ENCODE measurements around the gene TESMIN.

TESMIN gene

DNA sequence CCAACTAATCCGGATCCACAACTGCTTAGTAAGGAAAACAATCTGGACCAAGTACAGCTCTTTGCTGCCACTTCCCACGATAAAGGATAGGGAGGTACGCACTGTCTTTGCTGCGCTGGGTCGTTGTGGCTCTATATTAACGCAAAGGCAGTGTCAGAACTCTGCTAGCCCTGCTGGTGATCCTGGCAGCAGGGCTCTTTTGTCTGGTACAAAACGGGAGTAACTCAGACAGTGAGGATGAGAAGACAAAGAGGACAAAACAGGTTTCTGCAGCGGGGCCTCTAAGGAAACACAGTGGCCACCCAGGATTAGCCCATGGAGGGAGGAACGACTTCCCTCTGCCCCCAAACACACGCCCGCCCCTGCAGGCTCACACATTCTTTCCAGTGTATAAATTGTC is 40.9 kb downstream of the TESMIN start:
- TF ChIP-seq, protein P1, sequence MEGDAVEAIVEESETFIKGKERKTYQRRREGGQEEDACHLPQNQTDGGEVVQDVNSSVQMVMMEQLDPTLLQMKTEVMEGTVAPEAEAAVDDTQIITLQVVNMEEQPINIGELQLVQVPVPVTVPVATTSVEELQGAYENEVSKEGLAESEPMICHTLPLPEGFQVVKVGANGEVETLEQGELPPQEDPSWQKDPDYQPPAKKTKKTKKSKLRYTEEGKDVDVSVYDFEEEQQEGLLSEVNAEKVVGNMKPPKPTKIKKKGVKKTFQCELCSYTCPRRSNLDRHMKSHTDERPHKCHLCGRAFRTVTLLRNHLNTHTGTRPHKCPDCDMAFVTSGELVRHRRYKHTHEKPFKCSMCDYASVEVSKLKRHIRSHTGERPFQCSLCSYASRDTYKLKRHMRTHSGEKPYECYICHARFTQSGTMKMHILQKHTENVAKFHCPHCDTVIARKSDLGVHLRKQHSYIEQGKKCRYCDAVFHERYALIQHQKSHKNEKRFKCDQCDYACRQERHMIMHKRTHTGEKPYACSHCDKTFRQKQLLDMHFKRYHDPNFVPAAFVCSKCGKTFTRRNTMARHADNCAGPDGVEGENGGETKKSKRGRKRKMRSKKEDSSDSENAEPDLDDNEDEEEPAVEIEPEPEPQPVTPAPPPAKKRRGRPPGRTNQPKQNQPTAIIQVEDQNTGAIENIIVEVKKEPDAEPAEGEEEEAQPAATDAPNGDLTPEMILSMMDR (IDR thresholded peaks at IDR 0.05; ENCODE audit: insufficient read depth, low read length, poor library complexity, severe bottlenecking), result no peak
- DNase-seq (ENCODE audit: extremely low read depth, insufficient read length), result no peak
- Histone ChIP-seq H3K4me3 (replicated peaks; ENCODE audit: low read depth, low read length) (no peak overlapping the region), H3K36me3 (ENCODE audit: control insufficient read depth, insufficient read depth, low read length) (no peaks in the 10 kb centered on the region), H3K27me3 (replicated peaks; ENCODE audit: control insufficient read depth, insufficient read depth, low read length) (no peaks in the 10 kb centered on the region; the same call in 1 of the 2 replicates)

DNA sequence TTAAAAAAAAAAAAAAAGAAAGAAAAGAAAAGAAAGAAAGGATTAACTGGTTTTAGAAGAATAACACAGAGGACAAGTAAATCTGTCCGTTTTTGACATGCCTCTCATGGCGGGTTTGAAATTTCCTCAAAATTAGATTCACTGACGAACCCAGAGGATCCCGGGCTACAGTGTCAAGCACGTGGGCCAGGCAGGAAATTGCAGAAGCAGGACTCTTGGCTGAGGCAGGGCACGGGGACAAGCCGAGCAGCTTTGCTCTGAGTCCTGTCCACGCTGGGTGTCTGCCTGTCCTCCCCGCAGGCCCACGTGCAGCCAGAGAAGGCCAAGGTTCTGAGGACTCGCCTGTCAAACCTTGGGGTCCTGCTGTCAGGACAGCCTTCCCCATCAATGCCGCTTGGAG is 42.3 kb downstream of the TESMIN start:
- Histone ChIP-seq H3K4me3 (replicated peaks; ENCODE audit: low read depth, low read length) (no peak overlapping the region), H3K36me3 (ENCODE audit: control insufficient read depth, insufficient read depth, low read length) (no peaks in the 10 kb centered on the region), H3K27me3 (replicated peaks; ENCODE audit: control insufficient read depth, insufficient read depth, low read length) (no peaks in the 10 kb centered on the region; the same call in 1 of the 2 replicates)
- DNase-seq (ENCODE audit: extremely low read depth, insufficient read length), result no peak
- TF ChIP-seq, protein P1 (IDR thresholded peaks at IDR 0.05; ENCODE audit: insufficient read depth, low read length, poor library complexity, severe bottlenecking), result no peak

DNA sequence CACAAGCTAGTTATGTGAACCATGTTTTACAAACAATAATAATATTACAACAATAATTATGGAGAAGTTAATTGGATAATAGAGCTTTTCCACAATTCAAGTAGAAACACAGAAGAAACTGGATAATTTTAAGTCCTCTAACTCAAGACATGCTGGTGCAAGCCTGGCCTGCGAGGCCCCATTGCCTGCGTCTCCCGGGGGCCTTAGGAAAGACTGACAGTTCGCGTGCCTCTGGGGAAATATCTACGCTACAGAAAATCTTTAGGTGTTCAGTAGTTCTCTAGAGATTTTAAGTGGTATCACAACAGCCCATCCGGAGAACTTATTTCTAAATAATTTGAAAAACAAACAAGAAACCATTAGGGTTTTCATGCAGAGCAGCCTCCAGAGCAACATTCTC is 43.8 kb downstream of the TESMIN start:
- TF ChIP-seq, protein P1 (IDR thresholded peaks at IDR 0.05; ENCODE audit: insufficient read depth, low read length, poor library complexity, severe bottlenecking), result no peak
- Histone ChIP-seq H3K27me3 (replicated peaks; ENCODE audit: control insufficient read depth, insufficient read depth, low read length) (no peaks in the 10 kb centered on the region; the same call in 1 of the 2 replicates), H3K36me3 (ENCODE audit: control insufficient read depth, insufficient read depth, low read length) (no peaks in the 10 kb centered on the region), H3K4me3 (replicated peaks; ENCODE audit: low read depth, low read length) (no peak overlapping the region)
- DNase-seq (ENCODE audit: extremely low read depth, insufficient read length), result no peak

DNA sequence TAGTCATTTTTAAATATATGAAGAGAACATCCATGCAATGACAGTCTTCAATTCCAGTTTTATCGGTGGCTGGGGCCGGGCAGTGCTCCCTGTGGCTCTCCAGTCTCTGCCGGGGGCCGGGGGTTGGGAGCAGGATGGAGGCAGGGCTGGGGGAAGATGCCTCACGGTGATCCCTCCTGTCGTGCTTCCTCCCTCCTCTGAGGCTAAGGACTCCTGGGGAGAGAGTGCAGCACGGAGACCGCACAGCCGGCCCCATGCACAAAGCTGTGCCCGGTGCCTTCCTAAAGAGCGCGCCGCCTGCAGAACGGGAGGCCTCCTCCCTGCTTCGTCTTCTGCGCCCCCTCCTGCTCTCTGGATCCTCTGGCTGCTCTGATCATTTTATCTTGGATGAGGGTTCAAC is 46.4 kb downstream of the TESMIN start:
- Histone ChIP-seq H3K4me3 (replicated peaks; ENCODE audit: low read depth, low read length) (no peak overlapping the region), H3K27me3 (replicated peaks; ENCODE audit: control insufficient read depth, insufficient read depth, low read length) (no peaks in the 10 kb centered on the region), H3K36me3 (ENCODE audit: control insufficient read depth, insufficient read depth, low read length) (no peaks in the 10 kb centered on the region)
- TF ChIP-seq, protein P1 (IDR thresholded peaks at IDR 0.05; ENCODE audit: insufficient read depth, low read length, poor library complexity, severe bottlenecking), result no peak
- DNase-seq (ENCODE audit: extremely low read depth, insufficient read length), result no peak

DNA sequence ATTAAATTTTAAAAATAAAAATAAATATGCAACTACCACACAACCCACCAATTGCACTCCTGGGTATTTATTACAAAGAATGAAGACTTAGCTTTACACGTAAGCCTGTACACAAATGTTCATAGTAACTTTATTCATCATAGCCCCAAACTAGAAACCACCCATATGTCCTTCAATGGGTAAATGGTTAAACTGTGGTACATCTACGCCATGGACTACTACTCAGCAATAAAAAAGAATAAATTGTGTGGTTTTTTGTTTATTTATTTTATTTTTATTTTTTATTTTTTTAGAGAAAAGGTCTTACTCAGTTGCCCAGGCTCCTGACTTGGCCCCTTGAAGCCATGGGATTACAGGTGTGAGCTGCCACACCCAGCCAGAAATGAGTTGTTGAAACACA is 52.3 kb downstream of the TESMIN start:
- H3K36me3 ChIP-seq (ENCODE audit: control insufficient read depth, insufficient read depth, low read length), result no peaks in the 10 kb centered on the region
- no peaks in the 10 kb centered on the region for H3K27me3 ChIP-seq (replicated peaks; ENCODE audit: control insufficient read depth, insufficient read depth, low read length)
- no peak for DNase-seq (ENCODE audit: extremely low read depth, insufficient read length)
- no peak overlapping the region for H3K4me3 ChIP-seq (replicated peaks; ENCODE audit: low read depth, low read length)
- TF ChIP-seq, protein P1 (IDR thresholded peaks at IDR 0.05; ENCODE audit: insufficient read depth, low read length, poor library complexity, severe bottlenecking), result no peak

DNA sequence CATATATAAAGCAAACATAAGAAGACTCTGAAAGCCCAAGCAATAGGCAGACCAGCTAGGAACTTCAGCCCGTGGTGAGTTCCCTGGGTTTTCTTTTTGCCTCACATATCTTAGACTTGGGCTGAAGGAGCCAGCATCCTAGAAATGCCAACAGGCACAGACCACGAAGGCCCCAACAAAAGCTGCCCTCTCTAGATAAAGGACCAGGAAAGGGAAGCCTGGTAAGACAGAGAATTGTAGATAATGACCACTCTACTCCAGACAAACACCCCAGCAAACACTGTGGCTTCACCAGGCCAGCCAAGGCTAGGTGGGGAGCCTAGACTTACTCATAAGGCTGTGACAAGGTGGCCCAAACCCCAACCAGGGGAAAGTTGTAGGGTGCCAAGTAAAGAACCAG is 55.8 kb downstream of the TESMIN start:
- no peaks in the 10 kb centered on the region for H3K36me3 ChIP-seq (ENCODE audit: control insufficient read depth, insufficient read depth, low read length)
- no peak overlapping the region for H3K4me3 ChIP-seq (replicated peaks; ENCODE audit: low read depth, low read length)
- peaks cover 2% of the 10 kb centered on the region for H3K27me3 ChIP-seq (replicated peaks; ENCODE audit: control insufficient read depth, insufficient read depth, low read length)
- no peak for DNase-seq (ENCODE audit: extremely low read depth, insufficient read length)
- TF ChIP-seq, protein P1 (IDR thresholded peaks at IDR 0.05; ENCODE audit: insufficient read depth, low read length, poor library complexity, severe bottlenecking), result no peak

All from GM06990 (cell line).